ACC112 (cell line): ENCODE measurements around the gene LIX1L.

Experiments
- H2AFZ ChIP-seq: fragments of 200-600 bp; sonication (generic); one replicate; pipeline ENCODE4 v1.6.0; 2017; ENCODE audit warnings: antibody characterized with exemption, low read length; ENCODE audit not compliant: unreplicated experiment
- H3K27ac ChIP-seq: fragments of 200-600 bp; sonication (generic); 2 replicates; pipeline ENCODE4 v1.5.1; 2014; ENCODE audit warnings: low read depth, mild to moderate bottlenecking, antibody characterized with exemption, low read length, moderate library complexity
- H3K27me3 ChIP-seq: fragments of 200-600 bp; sonication (generic); 2 replicates; pipeline ENCODE4 v1.6.1; 2014; ENCODE audit warnings: mild to moderate bottlenecking, antibody characterized with exemption, low read length, moderate library complexity, mixed read lengths; ENCODE audit not compliant: insufficient read depth
- H3K36me3 ChIP-seq: fragments of 200-600 bp; sonication (generic); 2 replicates; pipeline ENCODE4 v1.6.1; 2016; ENCODE audit warnings: mild to moderate bottlenecking, antibody characterized with exemption, low read length, moderate library complexity, mixed read lengths; ENCODE audit not compliant: insufficient read depth
- H3K4me1 ChIP-seq: fragments of 200-600 bp; sonication (generic); one replicate; pipeline ENCODE4 v1.6.1; 2016; ENCODE audit warnings: low read length, mixed read lengths; ENCODE audit not compliant: insufficient read depth, unreplicated experiment, control insufficient read depth
- H3K4me3 ChIP-seq: fragments of 200-600 bp; sonication (generic); 2 replicates; pipeline ENCODE4 v1.5.1; 2014; ENCODE audit warnings: mild to moderate bottlenecking, low read depth, low read length
- H3K79me2 ChIP-seq: fragments of 200-600 bp; sonication (generic); one replicate; pipeline ENCODE4 v1.6.0; 2016; ENCODE audit warnings: low read length; ENCODE audit not compliant: control insufficient read depth, unreplicated experiment, insufficient read depth

LIX1L gene

GRCh38 chr1:145961425-145962156 is 3.8 kb upstream of the LIX1L start:
- Histone ChIP-seq H3K27ac (no peak overlapping the region), H3K27me3 (no peaks in the 10 kb centered on the region), H3K4me3 (peak overlapping the region; percentile 84), H3K36me3 (no peaks in the 10 kb centered on the region), H3K79me2 (peaks cover 7% of the 10 kb centered on the region), H3K4me1 (peaks cover 30% of the 10 kb centered on the region), H2AFZ (peak overlapping the region; percentile 73)

- H2AFZ ChIP-seq = peak overlapping the region; percentile 59
Measured at GRCh38 chr1:145961109-145961424, 3.2 kb upstream of the LIX1L start.

DNA sequence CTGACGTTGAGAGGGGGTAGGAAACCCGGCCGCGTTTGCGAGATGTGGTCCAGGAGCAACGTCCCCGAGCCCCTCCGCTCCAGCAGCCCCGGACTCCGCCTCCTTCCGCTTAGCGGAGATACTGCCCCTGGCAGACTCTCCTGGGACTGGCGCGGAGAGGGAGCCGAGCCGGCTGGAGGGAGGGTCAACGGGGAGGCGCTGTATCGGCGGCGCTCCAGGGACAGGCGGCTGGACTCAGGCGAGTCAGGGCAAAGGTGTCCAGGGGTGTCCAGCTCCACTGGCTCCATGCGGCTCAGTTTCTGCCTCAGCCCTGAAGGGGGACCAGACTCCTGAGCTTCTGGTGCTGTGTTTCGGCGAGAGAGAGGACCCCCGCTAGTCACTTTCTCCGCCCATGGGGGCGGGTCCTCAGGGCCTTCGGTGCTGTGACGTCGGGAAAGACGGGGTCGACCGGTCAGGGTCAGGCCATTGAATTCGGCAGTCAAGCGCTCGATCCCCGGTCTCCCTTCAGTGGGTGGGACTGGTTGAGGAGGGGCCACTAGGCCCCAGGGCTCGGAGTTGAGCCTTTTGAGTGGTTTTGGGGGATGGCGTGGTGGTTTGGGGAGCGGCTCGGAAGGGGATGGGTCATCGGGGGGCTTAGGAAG is 2.8 kb upstream of the LIX1L start:
- no peak overlapping the region for H3K27ac ChIP-seq
- H2AFZ ChIP-seq = peak overlapping the region; percentile 59
- no peaks in the 10 kb centered on the region for H3K27me3 ChIP-seq
- peaks cover 17% of the 10 kb centered on the region for H3K79me2 ChIP-seq
- H3K4me3 ChIP-seq = peak overlapping the region; percentile 84
- H3K4me1 ChIP-seq = peaks cover 39% of the 10 kb centered on the region
- no peaks in the 10 kb centered on the region for H3K36me3 ChIP-seq

More at GRCh38 chr1:145961109-145961424, 3.2 kb upstream of the LIX1L start:
- no peaks in the 10 kb centered on the region for H3K36me3 ChIP-seq
- no peak overlapping the region for H3K27ac ChIP-seq
- H3K79me2 ChIP-seq = peaks cover 12% of the 10 kb centered on the region
- peak overlapping the region; percentile 84 for H3K4me3 ChIP-seq
- H3K27me3 ChIP-seq = no peaks in the 10 kb centered on the region
- peaks cover 34% of the 10 kb centered on the region for H3K4me1 ChIP-seq

GRCh38 chr1:145959957-145960467 is 2.2 kb upstream of the LIX1L start:
- peaks cover 39% of the 10 kb centered on the region for H3K4me1 ChIP-seq
- H3K27me3 ChIP-seq = no peaks in the 10 kb centered on the region
- H3K36me3 ChIP-seq = no peaks in the 10 kb centered on the region
- H3K4me3 ChIP-seq = peak overlapping the region; percentile 84
- H3K79me2 ChIP-seq = peaks cover 22% of the 10 kb centered on the region
- no peak overlapping the region for H2AFZ ChIP-seq
- H3K27ac ChIP-seq = no peak overlapping the region

GRCh38 chr1:145959333-145959732 is 1.5 kb upstream of the LIX1L start:
- Histone ChIP-seq H2AFZ (no peak overlapping the region), H3K4me3 (no peak overlapping the region; the same call in 1 of the 2 replicates), H3K27ac (no peak overlapping the region), H3K4me1 (peaks cover 45% of the 10 kb centered on the region), H3K27me3 (no peaks in the 10 kb centered on the region), H3K36me3 (no peaks in the 10 kb centered on the region), H3K79me2 (peaks cover 29% of the 10 kb centered on the region)

- Histone ChIP-seq H3K79me2 (peaks cover 35% of the 10 kb centered on the region), H3K27ac (no peak overlapping the region), H3K4me3 (no peak overlapping the region), H3K36me3 (no peaks in the 10 kb centered on the region), H3K4me1 (peaks cover 42% of the 10 kb centered on the region), H2AFZ (no peak overlapping the region), H3K27me3 (no peaks in the 10 kb centered on the region)
Measured at GRCh38 chr1:145958734-145959133, 917 bp upstream of the LIX1L start.

DNA sequence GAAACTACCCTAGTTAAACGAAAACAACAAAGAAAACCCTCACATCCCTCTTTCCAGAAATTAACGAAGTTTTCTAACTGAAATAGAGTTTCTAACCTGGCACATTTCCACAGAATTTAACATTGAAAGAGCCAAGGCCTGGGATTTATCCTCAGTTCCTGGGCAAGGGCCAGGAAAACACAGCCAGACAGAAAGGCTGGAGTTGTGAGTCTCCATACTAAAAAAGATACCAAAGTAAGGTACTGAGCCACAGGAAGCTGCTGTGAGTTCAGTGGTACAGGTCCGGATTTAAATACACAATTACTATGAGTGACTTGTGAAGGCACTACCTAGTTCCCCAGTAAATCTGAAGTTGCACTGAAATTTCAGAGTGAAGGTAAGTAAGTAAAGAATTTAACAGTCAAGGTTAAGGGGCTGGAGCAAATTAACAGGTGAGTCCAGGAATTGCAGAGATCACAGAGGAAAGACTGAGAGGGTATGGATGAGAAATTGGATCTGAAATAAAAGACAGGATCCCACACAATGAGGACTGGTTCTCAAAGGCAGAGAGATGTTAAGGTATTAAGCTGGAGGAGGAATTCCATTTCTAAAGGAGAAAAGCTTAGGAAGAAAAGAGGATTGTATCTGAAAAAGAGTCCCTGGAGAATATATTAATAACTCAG is 905 bp downstream of the LIX1L start:
- peaks cover 30% of the 10 kb centered on the region for H3K4me1 ChIP-seq

GRCh38 chr1:145956361-145956760 is 1.5 kb downstream of the LIX1L start:
- peak overlapping the region; percentile 43 for H2AFZ ChIP-seq
- peak overlapping the region; percentile 86 for H3K27ac ChIP-seq
- peaks cover 30% of the 10 kb centered on the region for H3K4me1 ChIP-seq
- H3K4me3 ChIP-seq = peak overlapping the region; percentile 85
- no peaks in the 10 kb centered on the region for H3K27me3 ChIP-seq
- peaks cover 44% of the 10 kb centered on the region for H3K79me2 ChIP-seq
- no peaks in the 10 kb centered on the region for H3K36me3 ChIP-seq

More for the DNA sequence above, 905 bp downstream of the LIX1L start:
- Histone ChIP-seq H2AFZ (peak overlapping the region; percentile 63), H3K79me2 (peaks cover 42% of the 10 kb centered on the region), H3K27me3 (no peaks in the 10 kb centered on the region), H3K36me3 (no peaks in the 10 kb centered on the region), H3K4me3 (peak overlapping the region; percentile 85), H3K27ac (peak overlapping the region; percentile 86)

DNA sequence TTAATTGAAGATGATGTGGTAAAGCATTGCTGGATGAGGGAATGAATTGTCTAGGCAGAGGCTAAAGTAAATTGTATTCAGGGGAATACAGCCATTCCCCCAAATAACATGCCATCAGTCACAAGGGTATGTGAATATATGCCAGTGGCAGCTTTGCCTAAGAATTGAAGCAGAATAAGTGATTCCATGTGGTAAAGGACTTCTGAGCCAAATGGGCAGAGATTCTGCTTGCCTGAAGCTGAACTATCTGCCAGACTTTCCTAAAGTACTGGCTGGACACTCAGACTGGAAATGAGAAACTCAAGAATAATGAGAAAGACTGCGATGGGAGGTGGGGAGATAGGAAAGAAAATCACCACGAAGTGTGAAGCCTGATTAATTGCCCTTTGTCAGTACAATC is 2.4 kb downstream of the LIX1L start:
- Histone ChIP-seq H3K4me3 (peak overlapping the region; percentile 85), H3K27ac (peak overlapping the region; percentile 86; the same call in 1 of the 2 replicates), H3K36me3 (no peaks in the 10 kb centered on the region), H3K27me3 (no peaks in the 10 kb centered on the region), H3K79me2 (peaks cover 44% of the 10 kb centered on the region), H2AFZ (peak overlapping the region; percentile 31), H3K4me1 (peaks cover 30% of the 10 kb centered on the region)

- Histone ChIP-seq H3K79me2 (peaks cover 49% of the 10 kb centered on the region), H2AFZ (no peak overlapping the region), H3K36me3 (no peaks in the 10 kb centered on the region), H3K4me1 (peaks cover 29% of the 10 kb centered on the region), H3K4me3 (no peak overlapping the region), H3K27ac (no peak overlapping the region), H3K27me3 (no peaks in the 10 kb centered on the region)
Measured at GRCh38 chr1:145953861-145954260, 4.0 kb downstream of the LIX1L start.
